A673 (cell line): ENCODE results near the gene CERS6. TPM values are rescaled to one million over a fixed set of nuclear protein-coding genes. Genes with fewer than 3 reads are reported as not detected.

Experiments
- BruUV-seq: library from RNA; stranded (reverse); fragments of 400-500 nt; replicated peaks from 2 replicates; lab custom pipeline; 2021; lab: Mats Ljungman, UMichigan
- CTCF ChIA-PET: fragments of 300-600 bp; sonication (Branson Sonifier 250); formaldehyde crosslinking; loops from one replicate; lab custom pipeline; 2022; ENCODE audit warnings: antibody characterized with exemption; lab: Charles Lee
- POLR2A ChIA-PET: fragments of 300-600 bp; sonication (Branson Sonifier 250); formaldehyde crosslinking; loops from one replicate; lab custom pipeline; 2022; ENCODE audit warnings: antibody characterized with exemption; ENCODE audit not compliant: low non-redundant PET; lab: Charles Lee
- DNase-seq: peaks from one replicate; pipeline ENCODE4 v3.0.0-alpha.2; 2015; ENCODE audit warnings: low spot score
- H3K27ac ChIP-seq: fragments of 200-600 bp; sonication (generic); 2 replicates; pipeline ENCODE4 v1.5.1; 2016; ENCODE audit warnings: mixed run types, low read depth, mild to moderate bottlenecking, mixed read lengths, antibody characterized with exemption, low read length; ENCODE audit not compliant: poor library complexity, severe bottlenecking
- H3K27me3 ChIP-seq: fragments of 200-600 bp; sonication (generic); replicated peaks from 2 replicates; pipeline ENCODE4 v1.6.1; 2017; ENCODE audit warnings: mixed run types, low read depth, mild to moderate bottlenecking, mixed read lengths, antibody characterized with exemption, low read length; ENCODE audit not compliant: insufficient read depth, poor library complexity
- H3K36me3 ChIP-seq: fragments of 200-600 bp; sonication (generic); 2 replicates; pipeline ENCODE4 v1.6.1; 2016; ENCODE audit warnings: mixed run types, mild to moderate bottlenecking, mixed read lengths, antibody characterized with exemption, low read length; ENCODE audit not compliant: insufficient read depth, poor library complexity, severe bottlenecking
- H3K4me1 ChIP-seq: fragments of 200-600 bp; sonication (generic); 2 replicates; pipeline ENCODE4 v1.6.1; 2017; ENCODE audit warnings: mixed run types, mild to moderate bottlenecking, mixed read lengths, antibody characterized with exemption, low read length; ENCODE audit not compliant: insufficient read depth, poor library complexity, severe bottlenecking
- H3K4me3 ChIP-seq: fragments of 200-600 bp; sonication (generic); 2 replicates; pipeline ENCODE4 v1.5.1; 2016; ENCODE audit warnings: low read depth, mixed run types, mild to moderate bottlenecking, mixed read lengths, low read length; ENCODE audit not compliant: poor library complexity, severe bottlenecking
- H3K9me3 ChIP-seq: fragments of 200-600 bp; sonication (generic); 2 replicates; pipeline ENCODE4 v1.6.1; 2016; ENCODE audit warnings: mixed run types, low read depth, mild to moderate bottlenecking, mixed read lengths, antibody characterized with exemption, low read length; ENCODE audit not compliant: poor library complexity, severe bottlenecking
- EZH2 ChIP-seq: fragments of 200-600 bp; sonication (generic); IDR thresholded peaks from 2 replicates; pipeline ENCODE4 v1.6.1; 2017; ENCODE audit warnings: borderline replicate concordance, low read depth, mild to moderate bottlenecking, mixed read lengths, antibody characterized with exemption, low read length; ENCODE audit not compliant: poor library complexity, severe bottlenecking
- intact Hi-C: fragments of 100-400 bp; cut with micrococcal nuclease; formaldehyde crosslinking; loops from one replicate; pipeline ENCODE4 v1.10.0; 2022; ENCODE audit not compliant: unreplicated experiment
- total RNA-seq: library from RNA; stranded (reverse); gene quantifications from 2 replicates; pipeline ENCODE4 v1.2.3, GENCODE V29; 2021
- TF ChIP-seq, protein P1 (sequence below): fragments of 300-800, 200-600 bp; sonication (generic); conservative IDR thresholded peaks from 2 replicates; pipeline ENCODE4 v1.5.1; 2017; ENCODE audit warnings: low read depth, mild to moderate bottlenecking, antibody characterized with exemption, low read length, moderate library complexity, mixed read lengths

CERS6 gene
- total RNA-seq, 1 experiment from 2014 or later: 12.4 TPM

DNA sequence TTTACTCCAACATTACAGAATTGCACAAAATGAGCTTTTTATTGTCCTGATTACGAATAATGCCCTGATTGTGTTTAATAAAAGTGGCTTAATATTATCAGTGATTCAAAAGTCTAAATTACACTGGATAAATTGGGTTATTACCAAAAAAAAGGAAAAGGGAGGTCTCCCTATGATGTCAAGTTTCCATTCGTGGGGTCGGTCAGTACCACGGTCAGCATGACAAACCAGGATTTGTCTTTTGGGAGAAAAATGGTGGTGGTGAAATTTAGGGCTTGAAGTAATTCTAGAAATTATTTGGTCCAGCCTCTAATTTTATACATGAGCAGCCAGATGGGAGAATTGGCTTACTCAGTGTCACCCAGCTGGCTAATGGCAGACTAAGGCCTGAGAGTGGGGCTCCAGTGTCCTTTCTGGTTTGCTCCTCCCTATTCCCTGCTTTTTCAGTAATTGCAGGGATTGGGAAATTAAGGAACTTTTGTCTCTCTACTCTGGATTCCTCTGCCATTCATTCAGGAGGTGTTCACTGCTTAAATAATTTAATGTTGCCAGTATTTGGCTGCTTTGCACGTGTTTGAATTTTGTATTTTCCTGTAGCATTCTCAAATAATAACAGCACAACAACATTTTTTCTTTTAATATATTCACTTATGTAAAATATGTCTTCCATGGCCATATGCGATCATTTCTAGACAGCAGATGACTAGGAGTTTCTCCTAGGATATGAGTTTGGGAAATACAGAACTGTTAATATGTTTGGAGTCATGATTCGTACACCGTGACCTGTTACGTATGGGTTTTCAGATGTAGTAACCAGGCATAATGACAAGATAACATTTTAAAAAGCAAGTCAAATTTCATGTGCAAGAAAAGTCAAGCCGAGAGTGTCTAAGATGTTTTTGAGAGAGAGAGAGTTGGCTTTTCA is 217.5 kb downstream of the CERS6 start:
- CTCF ChIA-PET: no interaction called here
- TF ChIP-seq EZH2: no peak
- TF ChIP-seq, protein P1, sequence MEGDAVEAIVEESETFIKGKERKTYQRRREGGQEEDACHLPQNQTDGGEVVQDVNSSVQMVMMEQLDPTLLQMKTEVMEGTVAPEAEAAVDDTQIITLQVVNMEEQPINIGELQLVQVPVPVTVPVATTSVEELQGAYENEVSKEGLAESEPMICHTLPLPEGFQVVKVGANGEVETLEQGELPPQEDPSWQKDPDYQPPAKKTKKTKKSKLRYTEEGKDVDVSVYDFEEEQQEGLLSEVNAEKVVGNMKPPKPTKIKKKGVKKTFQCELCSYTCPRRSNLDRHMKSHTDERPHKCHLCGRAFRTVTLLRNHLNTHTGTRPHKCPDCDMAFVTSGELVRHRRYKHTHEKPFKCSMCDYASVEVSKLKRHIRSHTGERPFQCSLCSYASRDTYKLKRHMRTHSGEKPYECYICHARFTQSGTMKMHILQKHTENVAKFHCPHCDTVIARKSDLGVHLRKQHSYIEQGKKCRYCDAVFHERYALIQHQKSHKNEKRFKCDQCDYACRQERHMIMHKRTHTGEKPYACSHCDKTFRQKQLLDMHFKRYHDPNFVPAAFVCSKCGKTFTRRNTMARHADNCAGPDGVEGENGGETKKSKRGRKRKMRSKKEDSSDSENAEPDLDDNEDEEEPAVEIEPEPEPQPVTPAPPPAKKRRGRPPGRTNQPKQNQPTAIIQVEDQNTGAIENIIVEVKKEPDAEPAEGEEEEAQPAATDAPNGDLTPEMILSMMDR: no peak

DNA sequence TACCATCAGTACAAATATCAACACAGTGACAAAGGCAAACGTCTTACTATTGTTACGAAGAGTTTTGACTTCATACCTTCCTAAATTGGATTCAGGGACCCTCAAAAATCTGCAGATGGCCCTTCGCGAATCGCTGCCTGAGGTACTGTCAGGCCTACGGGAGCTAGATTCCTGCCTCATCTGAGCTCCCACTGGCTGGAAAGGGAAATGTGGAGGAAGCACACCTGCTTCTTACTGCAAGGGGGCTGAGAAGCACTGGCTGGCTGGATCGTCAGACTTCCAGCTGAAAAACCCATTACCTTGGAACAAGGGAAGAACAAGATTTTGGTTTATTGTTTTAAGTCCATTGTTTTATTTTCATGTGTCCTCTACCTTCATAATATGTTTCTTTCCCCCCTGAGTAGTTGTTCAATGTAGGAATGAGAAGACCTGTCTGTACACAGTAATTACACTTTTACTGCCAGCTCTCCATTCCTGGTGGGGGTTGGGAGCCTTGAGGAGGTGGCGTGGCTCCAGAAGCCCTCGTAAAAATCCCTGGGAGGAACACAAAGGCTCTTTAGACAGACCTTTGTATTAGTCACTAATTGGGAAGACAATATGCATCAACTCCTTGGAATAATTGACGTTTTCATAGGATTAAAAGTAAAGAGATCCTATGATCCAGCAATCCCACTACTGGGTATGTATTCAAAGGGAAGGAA is 222.2 kb downstream of the CERS6 start:
- H3K36me3 ChIP-seq: no peaks in the 10 kb centered on the region
- no TSS peak for BruUV-seq
- H3K9me3 ChIP-seq: no peaks in the 10 kb centered on the region
- DNase-seq: no peak
- ChIA-PET POLR2A (no interaction called here), CTCF (no interaction called here)
- no peaks in the 10 kb centered on the region for H3K4me1 ChIP-seq
- H3K4me3 ChIP-seq: no peak overlapping the region
- intact Hi-C loops: no loop called here
- H3K27ac ChIP-seq: no peak overlapping the region
- TF ChIP-seq, protein P1: no peak
- no peak for TF ChIP-seq EZH2
- H3K27me3 ChIP-seq: no peaks in the 10 kb centered on the region

More for the DNA sequence above, 217.5 kb downstream of the CERS6 start:
- intact Hi-C loops: no loop called here
- no peak for DNase-seq
- Histone ChIP-seq H3K36me3 (no peaks in the 10 kb centered on the region), H3K27me3 (no peaks in the 10 kb centered on the region), H3K27ac (no peak overlapping the region), H3K9me3 (no peaks in the 10 kb centered on the region), H3K4me1 (no peaks in the 10 kb centered on the region), H3K4me3 (no peak overlapping the region)
- POLR2A ChIA-PET: no interaction called here
- BruUV-seq: no TSS peak

DNA sequence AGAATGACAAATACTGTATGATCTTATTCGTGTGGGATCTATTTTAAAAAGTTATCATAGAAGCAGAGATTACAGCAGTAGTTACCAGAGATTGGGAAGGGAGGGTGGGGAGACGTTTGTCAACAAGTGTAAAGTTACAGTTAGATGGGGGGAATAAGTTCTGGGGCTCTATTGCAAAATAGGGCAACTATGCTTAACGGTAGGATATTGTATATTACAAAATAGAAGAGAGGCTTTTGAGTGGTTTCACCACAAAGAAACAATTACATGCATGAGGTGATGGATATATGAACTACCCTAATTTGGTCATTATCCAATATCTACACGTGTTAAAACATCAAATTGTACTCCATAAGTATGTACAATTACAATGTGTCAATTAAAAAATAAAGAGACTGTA is 223.0 kb downstream of the CERS6 start:
- POLR2A ChIA-PET: no interaction called here
- intact Hi-C loops: no loop called here
- BruUV-seq: no TSS peak

More for the DNA sequence above, 223.0 kb downstream of the CERS6 start:
- H3K4me3 ChIP-seq: no peak overlapping the region
- TF ChIP-seq, protein P1: no peak
- no peak for TF ChIP-seq EZH2
- no peaks in the 10 kb centered on the region for H3K4me1 ChIP-seq
- CTCF ChIA-PET: no interaction called here
- H3K27ac ChIP-seq: no peak overlapping the region
- no peaks in the 10 kb centered on the region for H3K36me3 ChIP-seq
- H3K27me3 ChIP-seq: no peaks in the 10 kb centered on the region
- H3K9me3 ChIP-seq: no peaks in the 10 kb centered on the region
- DNase-seq: no peak
